ENCODE results near the gene MRGPRD. TPM values are rescaled to one million over a fixed set of nuclear protein-coding genes. Genes with fewer than 3 reads are reported as not detected.
"Not testable (repeated sequence)": the region's sequence is repeated elsewhere in the genome, so short reads cannot be mapped to it uniquely, and the experiment has no call there.

The MRGPRD gene
- total RNA-seq, 5 donors from 2014 or later (not counting 1 experiment from before 2014, with no cell fraction given) = not detected

DNA sequence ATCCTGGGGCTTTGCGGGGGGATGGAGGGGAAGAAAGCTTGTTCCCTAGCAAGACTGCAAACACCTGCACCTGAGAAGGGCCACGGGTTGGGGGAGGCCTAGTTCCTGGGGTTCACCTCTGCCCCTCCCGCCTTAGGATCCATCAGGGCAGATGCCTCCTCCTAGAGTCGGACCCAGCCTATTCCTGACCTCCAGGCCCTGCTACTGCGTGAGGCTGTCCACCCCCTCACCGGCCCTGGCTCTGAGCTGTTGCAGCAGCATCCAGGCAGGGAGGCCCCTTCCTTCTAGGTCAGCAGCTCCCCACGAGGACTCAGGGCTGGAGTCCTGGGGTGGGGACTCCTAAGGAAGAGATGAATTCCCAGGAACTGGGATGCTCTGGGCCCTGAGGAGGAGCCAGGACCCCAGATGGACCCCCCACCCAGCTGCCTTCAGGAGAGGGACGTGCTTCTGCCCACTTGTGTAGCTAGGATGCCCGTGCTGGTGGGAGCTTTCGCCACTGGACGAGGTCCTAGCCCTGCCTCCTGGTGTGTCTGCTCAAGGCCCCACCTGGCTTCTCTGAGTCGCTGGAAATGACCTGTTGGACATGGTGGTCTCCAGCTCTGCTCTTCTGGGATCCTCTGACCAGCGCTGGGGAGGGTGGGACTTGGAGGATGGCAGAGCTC, 21.9 kb upstream of the MRGPRD start:
- WGBS (ENCODE audit: insufficient coverage) = 72% methylated on average over 9 of the region's 13 CpGs
- ATAC-seq (replicated peaks in 1 of 4) (no peak), DNase-seq (no peak)
- POLR2A ChIA-PET = no interaction called here
- H3K36me3 Mint-ChIP-seq = no peaks in the 10 kb centered on the region
- no peak overlapping the region for H3K4me3 Mint-ChIP-seq
- Histone ChIP-seq H3K4me3 (ENCODE audit: control insufficient read depth in 1 of 2, extremely low read depth in 1 of 2, low read length in 1 of 2) (no peak overlapping the region), H3K27ac (ENCODE audit: low read length) (no peak overlapping the region), H3K36me3 (ENCODE audit: control insufficient read depth in 2 of 2, extremely low read depth in 1 of 2, insufficient read depth in 1 of 2, low read length in 1 of 2) (no peaks in the 10 kb centered on the region), H3K4me1 (ENCODE audit: control insufficient read depth in 1 of 2, extremely low read depth in 1 of 2, insufficient read depth in 2 of 2, low read length in 2 of 2) (no peaks in the 10 kb centered on the region), H3K27me3 (replicated peaks in 1 of 2; ENCODE audit: control insufficient read depth in 2 of 2, extremely low read depth in 1 of 2, insufficient read depth in 2 of 2, low read length in 1 of 2) (peaks cover 0 to 48% of the 10 kb centered on the region in 2 experiments), H3K9me3 (no peaks in the 10 kb centered on the region)
- CTCF ChIA-PET = interaction anchor here in 1 of 2 donors (0.6 kb wide), 2 partner anchors 200 to 217 kb away, joined by 3 to 5 read pairs; no protein-coding TSS in a partner anchor
- H3K4me1 Mint-ChIP-seq = peaks cover 0 to 6% (median 0%) of the 10 kb centered on the region in 3 donors
- peaks cover 5 to 9% of the 10 kb centered on the region in 2 donors for H3K27me3 Mint-ChIP-seq
- H3K9me3 Mint-ChIP-seq = no peaks in the 10 kb centered on the region
- H3K27ac Mint-ChIP-seq = no peak overlapping the region

DNA sequence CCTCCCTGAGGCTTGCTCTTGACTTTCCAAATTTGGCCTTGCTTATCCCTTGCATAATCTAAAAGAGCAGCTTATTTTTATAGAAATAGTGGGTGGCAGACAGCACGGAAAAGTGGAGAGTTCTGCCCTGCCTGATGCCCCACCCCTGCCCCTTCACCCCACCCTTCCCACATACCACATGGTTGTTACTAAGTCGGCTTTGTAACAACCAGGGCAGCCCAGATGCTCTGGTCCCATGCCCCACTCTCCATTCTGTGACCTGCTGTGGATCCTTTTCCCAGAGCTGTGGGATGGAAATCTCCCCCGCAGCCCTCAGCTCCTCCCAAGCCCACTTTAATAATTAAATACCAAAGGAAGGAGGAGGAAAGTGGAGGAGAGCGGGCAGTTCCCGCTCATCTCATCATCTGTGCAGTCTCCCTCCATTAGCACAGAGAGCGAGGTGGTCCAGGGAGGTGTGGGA, 21.4 kb upstream of the MRGPRD start:
- Histone ChIP-seq H3K27ac (ENCODE audit: low read length) (no peak overlapping the region), H3K9me3 (no peaks in the 10 kb centered on the region), H3K4me3 (ENCODE audit: control insufficient read depth in 1 of 2, extremely low read depth in 1 of 2, low read length in 1 of 2) (no peak overlapping the region), H3K36me3 (ENCODE audit: control insufficient read depth in 2 of 2, extremely low read depth in 1 of 2, insufficient read depth in 1 of 2, low read length in 1 of 2) (no peaks in the 10 kb centered on the region), H3K27me3 (replicated peaks in 1 of 2; ENCODE audit: control insufficient read depth in 2 of 2, extremely low read depth in 1 of 2, insufficient read depth in 2 of 2, low read length in 1 of 2) (peaks cover 0 to 54% of the 10 kb centered on the region in 2 experiments), H3K4me1 (ENCODE audit: control insufficient read depth in 1 of 2, extremely low read depth in 1 of 2, insufficient read depth in 2 of 2, low read length in 2 of 2) (no peaks in the 10 kb centered on the region)
- CTCF ChIA-PET = interaction anchor here in 1 of 2 donors (0.6 kb wide), 2 partner anchors 199 to 218 kb away, joined by 3 to 5 read pairs; no protein-coding TSS in a partner anchor
- H3K36me3 Mint-ChIP-seq = no peaks in the 10 kb centered on the region
- 33% methylated on average over 1 of the region's 6 CpGs for WGBS (ENCODE audit: insufficient coverage)
- H3K27ac Mint-ChIP-seq = no peak overlapping the region
- H3K27me3 Mint-ChIP-seq = peaks cover 5 to 12% of the 10 kb centered on the region in 2 donors
- ATAC-seq (replicated peaks in 1 of 4) (no peak), DNase-seq (no peak)
- no peaks in the 10 kb centered on the region for H3K9me3 Mint-ChIP-seq
- H3K4me3 Mint-ChIP-seq = no peak overlapping the region
- H3K4me1 Mint-ChIP-seq = peaks cover 0 to 6% (median 0%) of the 10 kb centered on the region in 3 donors
- POLR2A ChIA-PET = no interaction called here

DNA sequence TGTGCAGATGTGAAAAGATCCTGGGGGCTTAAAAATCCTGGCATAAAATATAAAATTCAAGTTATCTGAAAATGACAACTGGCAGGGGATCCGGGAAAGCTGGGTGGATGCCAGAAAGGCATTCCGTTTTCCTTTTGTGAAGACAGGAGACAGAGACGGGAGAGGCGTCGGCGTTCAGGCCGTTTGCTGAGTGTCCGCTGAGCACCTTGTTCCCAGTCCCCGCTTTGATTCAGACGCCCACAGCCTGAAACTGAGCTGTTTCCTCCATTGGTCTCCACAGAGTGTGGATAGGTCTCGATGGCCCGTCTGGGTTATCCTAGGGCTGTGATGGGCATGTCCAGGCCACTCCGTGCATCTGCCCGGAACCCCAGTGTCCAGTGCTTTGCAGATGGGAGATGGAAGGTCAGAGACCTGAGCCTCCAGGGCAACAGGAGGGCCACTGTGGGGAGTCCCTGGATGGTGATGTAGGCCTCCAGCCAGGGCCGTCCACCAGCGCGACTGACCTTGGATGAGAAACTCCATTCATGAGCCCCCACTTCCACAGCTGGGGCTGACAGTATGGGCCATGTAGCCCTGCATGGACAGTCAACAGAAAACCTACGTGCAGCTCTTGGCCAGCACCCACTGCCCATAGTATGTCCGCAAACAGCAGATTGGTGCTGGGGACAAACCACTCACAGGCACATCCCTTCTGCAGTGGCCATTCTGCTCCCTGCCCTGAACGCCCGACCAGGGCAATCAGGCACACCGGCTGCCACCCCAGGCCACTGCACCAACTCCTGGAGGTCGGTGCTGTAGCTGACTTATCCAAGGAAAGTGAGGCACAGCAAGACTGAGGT, 20.7 kb upstream of the MRGPRD start:
- no peak overlapping the region for H3K27ac ChIP-seq (ENCODE audit: low read length)
- no peak overlapping the region for H3K4me3 Mint-ChIP-seq

DNA sequence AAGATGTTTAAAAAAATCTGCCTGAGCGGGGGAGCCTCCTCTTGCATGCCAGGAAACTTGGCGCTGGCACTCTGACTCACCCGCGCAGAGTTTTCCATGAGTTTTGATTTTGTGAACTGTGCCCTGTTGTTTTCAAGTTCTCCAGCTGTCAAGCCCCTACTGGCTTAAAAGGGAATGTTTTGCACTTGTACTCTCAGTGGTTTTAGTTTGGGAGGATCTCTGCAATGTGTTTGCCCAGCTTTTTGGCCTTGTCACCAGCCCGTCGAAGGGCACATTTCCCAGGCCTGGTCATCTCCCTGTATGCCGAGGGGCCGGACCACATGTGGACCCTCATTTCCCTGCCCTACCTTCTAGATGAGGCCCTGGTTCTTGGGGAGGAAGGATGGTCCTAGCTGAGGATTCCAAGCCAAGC, 20.1 kb upstream of the MRGPRD start:
- H3K4me1 ChIP-seq (ENCODE audit: control insufficient read depth in 1 of 2, extremely low read depth in 1 of 2, insufficient read depth in 2 of 2, low read length in 2 of 2) = no peaks in the 10 kb centered on the region
- Mint-ChIP-seq H3K27me3 (peaks cover 5 to 20% of the 10 kb centered on the region in 2 donors), H3K4me1 (peaks cover 0 to 6% (median 0%) of the 10 kb centered on the region in 3 donors), H3K9me3 (no peaks in the 10 kb centered on the region), H3K4me3 (no peak overlapping the region), H3K27ac (no peak overlapping the region), H3K36me3 (no peaks in the 10 kb centered on the region)
- H3K27me3 ChIP-seq (replicated peaks in 1 of 2; ENCODE audit: control insufficient read depth in 2 of 2, extremely low read depth in 1 of 2, insufficient read depth in 2 of 2, low read length in 1 of 2) = peaks cover 0 to 60% of the 10 kb centered on the region in 2 experiments
- CTCF ChIA-PET = no interaction called here
- H3K9me3 ChIP-seq = no peaks in the 10 kb centered on the region
- ATAC-seq (replicated peaks in 1 of 4) (no peak), DNase-seq (no peak)
- H3K27ac ChIP-seq (ENCODE audit: low read length) = no peak overlapping the region
- 89% methylated on average over 5 of the region's 8 CpGs for WGBS (ENCODE audit: insufficient coverage)
- POLR2A ChIA-PET = no interaction called here
- no peaks in the 10 kb centered on the region for H3K36me3 ChIP-seq (ENCODE audit: control insufficient read depth in 2 of 2, extremely low read depth in 1 of 2, insufficient read depth in 1 of 2, low read length in 1 of 2)
- no peak overlapping the region for H3K4me3 ChIP-seq (ENCODE audit: control insufficient read depth in 1 of 2, extremely low read depth in 1 of 2, low read length in 1 of 2)

More for the DNA sequence above, 20.7 kb upstream of the MRGPRD start:
- Mint-ChIP-seq H3K9me3 (no peaks in the 10 kb centered on the region), H3K27ac (no peak overlapping the region), H3K4me1 (peaks cover 0 to 6% (median 0%) of the 10 kb centered on the region in 3 donors), H3K36me3 (no peaks in the 10 kb centered on the region), H3K27me3 (peaks cover 5 to 18% of the 10 kb centered on the region in 2 donors)
- ChIA-PET POLR2A (no interaction called here), CTCF (no interaction called here)
- WGBS (ENCODE audit: insufficient coverage) = 84% methylated on average over 18 of the region's 23 CpGs
- ATAC-seq (replicated peaks in 1 of 4) (no peak), DNase-seq (no peak)
- peaks cover 0 to 59% of the 10 kb centered on the region in 2 experiments for H3K27me3 ChIP-seq (replicated peaks in 1 of 2; ENCODE audit: control insufficient read depth in 2 of 2, extremely low read depth in 1 of 2, insufficient read depth in 2 of 2, low read length in 1 of 2)
- H3K4me3 ChIP-seq (ENCODE audit: control insufficient read depth in 1 of 2, extremely low read depth in 1 of 2, low read length in 1 of 2) = no peak overlapping the region
- H3K9me3 ChIP-seq = no peaks in the 10 kb centered on the region
- no peaks in the 10 kb centered on the region for H3K4me1 ChIP-seq (ENCODE audit: control insufficient read depth in 1 of 2, extremely low read depth in 1 of 2, insufficient read depth in 2 of 2, low read length in 2 of 2)
- H3K36me3 ChIP-seq (ENCODE audit: control insufficient read depth in 2 of 2, extremely low read depth in 1 of 2, insufficient read depth in 1 of 2, low read length in 1 of 2) = no peaks in the 10 kb centered on the region

GRCh38 chr11:69000391-69000790, 19.6 kb upstream of the MRGPRD start:
- WGBS (ENCODE audit: insufficient coverage) = 40% methylated on average over 1 of the region's 5 CpGs
- Histone ChIP-seq H3K27me3 (replicated peaks in 1 of 2; ENCODE audit: control insufficient read depth in 2 of 2, extremely low read depth in 1 of 2, insufficient read depth in 2 of 2, low read length in 1 of 2) (peaks cover 0 to 56% of the 10 kb centered on the region in 2 experiments), H3K9me3 (no peaks in the 10 kb centered on the region), H3K27ac (ENCODE audit: low read length) (no peak overlapping the region), H3K36me3 (ENCODE audit: control insufficient read depth in 2 of 2, extremely low read depth in 1 of 2, insufficient read depth in 1 of 2, low read length in 1 of 2) (no peaks in the 10 kb centered on the region), H3K4me3 (ENCODE audit: control insufficient read depth in 1 of 2, extremely low read depth in 1 of 2, low read length in 1 of 2) (no peak overlapping the region), H3K4me1 (ENCODE audit: control insufficient read depth in 1 of 2, extremely low read depth in 1 of 2, insufficient read depth in 2 of 2, low read length in 2 of 2) (no peaks in the 10 kb centered on the region)
- Mint-ChIP-seq H3K4me3 (no peak overlapping the region), H3K27me3 (peaks cover 3 to 18% of the 10 kb centered on the region in 2 donors), H3K27ac (no peak overlapping the region), H3K9me3 (no peaks in the 10 kb centered on the region), H3K4me1 (peaks cover 0 to 6% (median 0%) of the 10 kb centered on the region in 3 donors), H3K36me3 (no peaks in the 10 kb centered on the region)
- ChIA-PET CTCF (no interaction called here), POLR2A (no interaction called here)
- no peak for DNase-seq
- ATAC-seq (replicated peaks in 1 of 4) = no peak

GRCh38 chr11:68999748-69000355, 19.1 kb upstream of the MRGPRD start:
- 87% methylated on average over 10 of the region's 12 CpGs for WGBS (ENCODE audit: insufficient coverage)
- H3K9me3 Mint-ChIP-seq; H3K27ac Mint-ChIP-seq; H3K27ac ChIP-seq (ENCODE audit: low read length); H3K4me1 Mint-ChIP-seq; H3K9me3 ChIP-seq; H3K4me3 Mint-ChIP-seq; CTCF ChIA-PET; H3K4me1 ChIP-seq (ENCODE audit: control insufficient read depth in 1 of 2, extremely low read depth in 1 of 2, insufficient read depth in 2 of 2, low read length in 2 of 2); H3K36me3 ChIP-seq (ENCODE audit: control insufficient read depth in 2 of 2, extremely low read depth in 1 of 2, insufficient read depth in 1 of 2, low read length in 1 of 2); ATAC-seq (replicated peaks in 1 of 4); POLR2A ChIA-PET; DNase-seq; H3K36me3 Mint-ChIP-seq; H3K4me3 ChIP-seq (ENCODE audit: control insufficient read depth in 1 of 2, extremely low read depth in 1 of 2, low read length in 1 of 2): not testable (repeated sequence)
- peaks cover 0 to 51% of the 10 kb centered on the region in 2 experiments for H3K27me3 ChIP-seq (replicated peaks in 1 of 2; ENCODE audit: control insufficient read depth in 2 of 2, extremely low read depth in 1 of 2, insufficient read depth in 2 of 2, low read length in 1 of 2)
- peaks cover 0 to 17% of the 10 kb centered on the region in 2 donors for H3K27me3 Mint-ChIP-seq
